Calu3 (cell line): Measurements from ENCODE around the gene DHDH. TPM values are rescaled to one million over a fixed set of nuclear protein-coding genes. Genes with fewer than 3 reads are reported as not detected.

Experiments used
- BruUV-seq: library from RNA; stranded (reverse); fragments of 400-500 nt; replicated peaks from 2 replicates; lab custom pipeline; 2021; lab: Mats Ljungman, UMichigan
- CTCF ChIA-PET: fragments of 300-600 bp; sonication (Branson Sonifier 250); formaldehyde crosslinking; loops from one replicate; lab custom pipeline; 2022; ENCODE audit warnings: antibody characterized with exemption; lab: Charles Lee
- DNase-seq: peaks from one replicate; pipeline ENCODE4 v3.0.0; 2022
- H3K27ac Mint-ChIP-seq: one replicate; pipeline ENCODE4 v1.8.0; 2022; ENCODE audit warnings: mixed read lengths; ENCODE audit not compliant: unreplicated experiment
- H3K27me3 Mint-ChIP-seq: one replicate; pipeline ENCODE4 v1.8.0; 2022; ENCODE audit warnings: mixed read lengths; ENCODE audit not compliant: unreplicated experiment
- H3K36me3 Mint-ChIP-seq: one replicate; pipeline ENCODE4 v1.8.0; 2022; ENCODE audit warnings: mild to moderate bottlenecking, moderate library complexity, mixed read lengths; ENCODE audit not compliant: insufficient read depth, unreplicated experiment
- H3K4me1 Mint-ChIP-seq: one replicate; pipeline ENCODE4 v1.8.0; 2022; ENCODE audit warnings: mild to moderate bottlenecking, low read depth, mixed read lengths; ENCODE audit not compliant: unreplicated experiment
- H3K4me3 Mint-ChIP-seq: one replicate; pipeline ENCODE4 v1.8.0; 2022; ENCODE audit warnings: mild to moderate bottlenecking, low read depth, moderate library complexity, mixed read lengths; ENCODE audit not compliant: unreplicated experiment
- H3K9me3 Mint-ChIP-seq: one replicate; pipeline ENCODE4 v1.8.0; 2022; ENCODE audit warnings: low read depth, mixed read lengths; ENCODE audit not compliant: unreplicated experiment
- intact Hi-C: fragments of 100-400 bp; cut with micrococcal nuclease; formaldehyde crosslinking; loops from one replicate; pipeline ENCODE4 v1.10.0; 2022; ENCODE audit not compliant: unreplicated experiment
- total RNA-seq: library from RNA; stranded (reverse); gene quantifications from 2 replicates; pipeline ENCODE4 v1.2.3, GENCODE V29; 2022
- TF ChIP-seq, protein P1 (sequence below): fragments of 200-600 bp; IDR thresholded peaks from one replicate; pipeline ENCODE4 v1.8.0; 2022; ENCODE audit warnings: antibody characterized with exemption; ENCODE audit not compliant: unreplicated experiment

Gene DHDH
- total RNA-seq, 1 experiment from 2014 or later, result 2.1 TPM

DNA sequence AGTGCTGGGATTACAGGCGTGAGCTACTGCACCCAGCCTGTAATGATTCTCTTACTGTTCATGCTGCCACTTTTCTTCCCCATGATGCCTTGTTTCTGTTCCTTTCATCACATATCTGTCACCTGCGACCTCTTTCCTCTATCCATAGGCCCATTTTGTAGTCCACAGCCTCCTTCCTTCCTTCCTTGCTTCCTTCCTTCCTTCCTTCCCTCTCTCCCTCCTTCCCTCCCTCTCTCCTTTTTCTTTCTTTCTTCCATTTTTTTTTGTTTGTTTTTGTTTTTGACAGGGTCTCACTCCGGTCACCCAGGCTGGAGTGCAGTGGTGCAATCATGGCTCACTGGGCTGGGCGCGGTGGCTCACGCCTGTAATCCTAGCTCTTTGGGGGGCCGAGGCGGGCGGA is 55.4 kb downstream of the DHDH start:
- CTCF ChIA-PET, result interaction anchor here (1.1 kb wide), 1 partner anchor 9 kb away, joined by 3 read pairs; no protein-coding TSS in a partner anchor

DNA sequence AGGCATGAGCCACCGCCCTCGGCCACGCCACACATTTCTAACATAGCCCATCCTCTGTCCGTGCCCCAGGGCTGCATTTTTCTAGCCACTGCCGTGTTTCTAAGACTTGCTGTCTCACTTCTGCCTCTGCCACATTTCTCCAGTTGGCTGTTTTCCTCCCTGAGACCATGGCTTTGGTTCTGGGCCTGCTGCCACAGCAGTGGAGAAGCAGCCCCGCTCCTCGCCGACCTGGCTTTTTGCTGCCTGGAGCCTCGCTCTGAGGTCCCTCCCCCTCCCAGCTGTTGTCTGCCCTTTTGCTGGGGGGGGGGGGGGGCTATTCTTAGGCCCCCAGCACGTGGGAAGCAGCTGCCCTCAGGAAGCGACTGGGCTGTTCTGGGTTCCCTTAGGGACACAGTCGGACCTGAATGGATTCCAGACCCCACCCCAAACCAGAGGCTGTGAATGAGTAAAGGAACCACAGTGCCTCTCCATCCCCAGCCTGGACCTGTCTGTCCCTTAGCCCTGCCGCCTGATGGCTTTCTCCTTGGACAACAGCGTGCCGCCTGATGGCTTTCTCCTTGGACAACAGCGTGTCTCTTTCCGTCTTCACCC is 56.3 kb downstream of the DHDH start:
- H3K4me3 Mint-ChIP-seq, result no peak overlapping the region
- CTCF ChIA-PET, result interaction anchor here (0.6 to 1.1 kb wide), 2 partner anchors 10 to 55 kb away, joined by 3 read pairs; no protein-coding TSS in a partner anchor
- H3K27ac Mint-ChIP-seq, result no peak overlapping the region
- H3K4me1 Mint-ChIP-seq, result peaks cover 25% of the 10 kb centered on the region
- H3K36me3 Mint-ChIP-seq, result peaks cover 68% of the 10 kb centered on the region
- H3K27me3 Mint-ChIP-seq, result no peaks in the 10 kb centered on the region
- no peak for DNase-seq
- TF ChIP-seq, protein P1, sequence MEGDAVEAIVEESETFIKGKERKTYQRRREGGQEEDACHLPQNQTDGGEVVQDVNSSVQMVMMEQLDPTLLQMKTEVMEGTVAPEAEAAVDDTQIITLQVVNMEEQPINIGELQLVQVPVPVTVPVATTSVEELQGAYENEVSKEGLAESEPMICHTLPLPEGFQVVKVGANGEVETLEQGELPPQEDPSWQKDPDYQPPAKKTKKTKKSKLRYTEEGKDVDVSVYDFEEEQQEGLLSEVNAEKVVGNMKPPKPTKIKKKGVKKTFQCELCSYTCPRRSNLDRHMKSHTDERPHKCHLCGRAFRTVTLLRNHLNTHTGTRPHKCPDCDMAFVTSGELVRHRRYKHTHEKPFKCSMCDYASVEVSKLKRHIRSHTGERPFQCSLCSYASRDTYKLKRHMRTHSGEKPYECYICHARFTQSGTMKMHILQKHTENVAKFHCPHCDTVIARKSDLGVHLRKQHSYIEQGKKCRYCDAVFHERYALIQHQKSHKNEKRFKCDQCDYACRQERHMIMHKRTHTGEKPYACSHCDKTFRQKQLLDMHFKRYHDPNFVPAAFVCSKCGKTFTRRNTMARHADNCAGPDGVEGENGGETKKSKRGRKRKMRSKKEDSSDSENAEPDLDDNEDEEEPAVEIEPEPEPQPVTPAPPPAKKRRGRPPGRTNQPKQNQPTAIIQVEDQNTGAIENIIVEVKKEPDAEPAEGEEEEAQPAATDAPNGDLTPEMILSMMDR, result no peak
- intact Hi-C loops, result loop anchor here (10.0 kb wide), 1 partner anchor 235 kb away; no protein-coding TSS in a partner anchor
- H3K9me3 Mint-ChIP-seq, result no peaks in the 10 kb centered on the region
- BruUV-seq, result no TSS peak

More for the DNA sequence above, 55.4 kb downstream of the DHDH start:
- Mint-ChIP-seq H3K9me3 (no peaks in the 10 kb centered on the region), H3K4me3 (no peak overlapping the region), H3K27ac (no peak overlapping the region), H3K27me3 (no peaks in the 10 kb centered on the region), H3K4me1 (peaks cover 16% of the 10 kb centered on the region), H3K36me3 (peaks cover 64% of the 10 kb centered on the region)
- TF ChIP-seq, protein P1, result no peak
- no TSS peak for BruUV-seq
- intact Hi-C loops, result no loop called here
- DNase-seq, result no peak

DNA sequence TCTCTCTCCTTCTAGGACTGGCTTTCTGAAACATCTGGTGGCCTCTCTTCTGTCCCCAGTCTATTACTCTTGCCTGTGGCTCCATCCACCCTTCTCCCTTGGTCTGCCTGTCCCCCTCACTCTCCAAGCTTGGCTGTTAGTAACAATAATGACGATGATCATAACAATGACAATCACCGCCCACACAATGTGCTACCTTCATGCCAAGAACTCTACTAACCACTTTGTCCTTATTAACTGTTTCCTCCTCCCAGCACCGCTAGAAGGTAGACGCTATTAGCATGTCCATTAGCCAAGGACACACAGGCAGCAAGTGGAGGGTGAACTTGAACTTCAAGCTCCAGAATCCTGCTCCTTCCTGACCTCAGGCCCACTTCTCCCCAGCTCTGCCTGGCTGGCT is 56.9 kb downstream of the DHDH start:
- CTCF ChIA-PET, result no interaction called here
- Mint-ChIP-seq H3K36me3 (peaks cover 74% of the 10 kb centered on the region), H3K9me3 (no peaks in the 10 kb centered on the region), H3K4me3 (no peak overlapping the region), H3K27ac (no peak overlapping the region), H3K27me3 (no peaks in the 10 kb centered on the region), H3K4me1 (peaks cover 31% of the 10 kb centered on the region)
- DNase-seq, result no peak
- no TSS peak for BruUV-seq
- TF ChIP-seq, protein P1, result no peak
- intact Hi-C loops, result loop anchor here (10.0 kb wide), 1 partner anchor 234 kb away; no protein-coding TSS in a partner anchor

DNA sequence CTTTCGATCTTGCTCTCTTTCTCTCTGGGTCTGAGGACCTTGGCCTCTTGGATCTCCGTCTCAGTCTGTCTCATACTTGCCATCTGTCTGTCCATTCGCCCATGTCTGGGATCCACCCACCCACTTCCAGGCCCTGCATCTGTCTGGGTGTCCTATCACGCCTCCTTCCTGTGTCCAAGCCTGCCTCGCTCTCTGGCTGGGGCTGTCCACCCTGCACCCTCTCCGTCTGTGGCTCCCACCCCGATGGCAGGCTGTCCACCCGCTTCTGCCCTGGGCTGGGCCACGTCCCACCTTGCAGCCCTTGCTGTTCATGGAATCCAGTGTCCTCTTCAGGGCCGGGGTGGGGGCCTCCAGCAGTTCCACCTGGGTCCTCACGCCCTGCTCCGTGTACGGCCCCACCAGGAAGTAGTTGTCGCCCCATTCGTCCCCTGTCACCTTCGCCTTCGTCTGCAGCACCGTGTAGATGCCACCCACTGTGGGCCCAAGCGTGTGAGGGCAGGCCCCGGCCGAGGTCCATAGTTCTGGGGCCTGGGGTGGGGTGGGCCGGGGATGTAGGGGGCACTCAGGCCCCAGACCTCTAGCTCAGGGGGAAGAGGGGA is 57.6 kb downstream of the DHDH start:
- DNase-seq, result no peak
- Mint-ChIP-seq H3K4me3 (peak overlapping the region; percentile 92), H3K9me3 (no peaks in the 10 kb centered on the region), H3K36me3 (peaks cover 70% of the 10 kb centered on the region), H3K4me1 (peaks cover 35% of the 10 kb centered on the region), H3K27me3 (no peaks in the 10 kb centered on the region), H3K27ac (no peak overlapping the region)
- CTCF ChIA-PET, result interaction anchor here (0.6 to 1.5 kb wide), 2 partner anchors 10 to 37 kb away, joined by 3 to 7 read pairs; partner anchors contain the start of gene BAX
- intact Hi-C loops, result loop anchor here (10.0 kb wide), 1 partner anchor 234 kb away; no protein-coding TSS in a partner anchor
- no TSS peak for BruUV-seq
- TF ChIP-seq, protein P1, result no peak
